GM18499 (cell line): Measurements from ENCODE around the gene LSM7.
"Not testable (repeated sequence)": the region's sequence is repeated elsewhere in the genome, so short reads cannot be mapped to it uniquely, and the experiment has no call there.

Experiments
- ATAC-seq: cut with Tn5 transposase; IDR thresholded peaks from one replicate; pipeline ENCODE4 v1.9.1; 2021; ENCODE audit warnings: moderate number of reproducible peaks; ENCODE audit not compliant: insufficient read depth, unreplicated experiment

LSM7 gene

DNA sequence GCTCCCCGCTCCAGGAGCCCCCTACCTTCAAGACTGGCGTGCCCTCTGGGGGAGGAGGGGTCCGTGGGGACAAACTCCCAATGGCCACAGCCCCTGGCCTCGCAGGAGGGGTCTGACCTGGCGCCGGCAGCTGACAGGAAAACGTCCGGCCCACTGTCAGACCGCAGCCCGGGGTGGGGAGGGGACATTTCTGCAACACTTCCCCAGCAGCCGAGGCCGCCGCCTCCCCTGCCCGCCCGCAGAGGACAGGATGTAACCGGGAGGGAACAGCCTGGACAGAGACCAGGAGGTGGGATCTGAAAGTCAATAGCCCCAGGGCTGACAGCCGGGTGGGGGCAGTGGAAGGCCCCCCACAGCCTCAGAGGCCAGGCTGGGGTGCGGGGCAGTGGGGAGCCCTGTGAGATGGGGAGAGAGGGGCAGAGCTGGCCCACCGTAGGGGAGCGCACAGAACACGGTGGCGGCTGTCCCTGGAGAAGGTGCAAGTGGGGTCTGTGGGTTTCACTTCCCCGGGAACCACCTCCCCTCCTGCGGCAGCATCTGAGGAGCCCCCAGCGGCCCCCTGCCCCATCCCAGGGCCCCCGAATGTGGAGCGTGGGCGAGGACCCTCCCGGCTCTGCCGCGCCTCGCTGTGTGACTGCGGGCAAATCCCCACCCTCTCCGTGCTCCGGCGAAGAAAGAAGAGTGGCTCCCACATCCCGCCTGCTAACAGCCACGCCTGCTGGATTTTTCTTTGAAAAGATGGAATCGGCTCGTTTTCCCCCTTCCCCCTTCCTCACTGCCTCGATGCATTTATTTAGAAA lies 46.1 kb downstream of the LSM7 start, which contains the start of gene PEAK3:
PEAK3 (minus strand) TSS at position 114 of the 800 bp plus-strand sequence. CDS start 1,244 bp downstream, outside the sequence.
- ATAC-seq, result no peak

- ATAC-seq, result not testable (repeated sequence)
These were observed 46.9 kb downstream of the LSM7 start for GRCh38 chr19:2281265-2282061.

DNA sequence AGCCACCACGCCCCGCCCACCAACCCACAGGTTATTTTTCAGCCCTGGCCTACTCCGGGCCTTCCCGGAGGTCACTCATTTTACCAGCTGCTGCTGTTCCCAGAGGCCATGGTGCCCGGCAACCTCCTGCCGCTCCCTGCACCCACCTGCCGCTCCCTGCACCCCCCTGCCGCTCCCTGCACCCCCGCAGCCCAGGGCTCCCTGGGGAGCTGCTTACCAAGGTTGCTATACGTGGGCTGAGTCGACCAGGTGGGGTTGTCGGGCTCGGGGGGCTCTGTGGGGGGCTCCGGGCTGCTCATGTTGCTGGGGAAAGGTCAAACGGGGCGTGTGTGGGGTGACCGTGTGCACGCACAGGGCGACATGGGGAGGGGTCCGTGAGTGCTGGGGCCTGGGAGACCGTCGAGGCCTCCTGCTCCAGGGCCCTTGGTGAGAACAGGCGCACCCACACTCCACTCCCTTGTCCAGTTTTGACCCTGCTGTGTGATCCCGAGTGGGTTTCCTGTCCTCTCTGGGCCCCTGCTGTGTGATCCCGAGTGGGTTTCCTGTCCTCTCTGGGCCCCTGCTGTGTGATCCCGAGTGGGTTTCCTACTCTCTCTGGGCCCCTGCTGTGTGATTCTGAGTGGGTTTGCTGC lies 47.6 kb downstream of the LSM7 start:
- ATAC-seq, result no peak

DNA sequence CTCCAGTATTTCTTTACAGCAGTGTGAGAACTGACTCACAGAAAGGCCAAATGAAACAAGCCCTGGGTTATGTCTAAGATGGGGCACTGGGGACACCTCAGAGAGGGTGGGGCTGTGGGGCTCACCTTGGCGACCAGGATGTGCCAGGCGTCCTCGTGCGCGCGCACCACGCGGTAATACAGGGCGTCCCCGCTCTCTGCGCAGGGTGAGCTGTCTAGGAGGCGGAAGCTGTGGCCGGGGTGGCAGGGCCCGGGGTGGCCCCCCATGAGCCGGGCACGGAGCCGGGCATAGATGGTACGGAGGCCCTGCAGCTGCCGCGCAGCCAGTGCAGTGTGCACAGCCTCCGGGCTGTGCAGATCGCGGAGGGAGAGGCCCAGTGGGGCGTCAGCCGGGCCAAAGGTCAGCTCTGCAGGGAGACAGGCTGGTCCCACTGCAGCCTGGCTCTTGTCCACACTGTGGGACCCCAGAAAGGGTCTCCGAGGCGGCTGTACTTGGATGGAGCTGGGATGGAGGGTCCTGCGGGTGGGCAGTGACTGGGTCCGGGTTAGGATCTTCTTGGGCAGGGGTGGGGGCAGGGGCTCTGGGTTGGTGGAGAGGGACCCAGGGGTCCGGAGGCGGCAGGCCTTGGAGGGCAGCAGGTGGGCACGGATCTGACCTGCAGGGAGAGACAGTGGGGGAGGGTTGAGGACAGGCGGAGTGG lies 49.8 kb downstream of the LSM7 start:
- ATAC-seq, result no peak

- no peak for ATAC-seq
These were observed 51.2 kb downstream of the LSM7 start for GRCh38 chr19:2277138-2277537.

- no peak for ATAC-seq
These were observed 51.9 kb downstream of the LSM7 start for GRCh38 chr19:2276429-2276986.

DNA sequence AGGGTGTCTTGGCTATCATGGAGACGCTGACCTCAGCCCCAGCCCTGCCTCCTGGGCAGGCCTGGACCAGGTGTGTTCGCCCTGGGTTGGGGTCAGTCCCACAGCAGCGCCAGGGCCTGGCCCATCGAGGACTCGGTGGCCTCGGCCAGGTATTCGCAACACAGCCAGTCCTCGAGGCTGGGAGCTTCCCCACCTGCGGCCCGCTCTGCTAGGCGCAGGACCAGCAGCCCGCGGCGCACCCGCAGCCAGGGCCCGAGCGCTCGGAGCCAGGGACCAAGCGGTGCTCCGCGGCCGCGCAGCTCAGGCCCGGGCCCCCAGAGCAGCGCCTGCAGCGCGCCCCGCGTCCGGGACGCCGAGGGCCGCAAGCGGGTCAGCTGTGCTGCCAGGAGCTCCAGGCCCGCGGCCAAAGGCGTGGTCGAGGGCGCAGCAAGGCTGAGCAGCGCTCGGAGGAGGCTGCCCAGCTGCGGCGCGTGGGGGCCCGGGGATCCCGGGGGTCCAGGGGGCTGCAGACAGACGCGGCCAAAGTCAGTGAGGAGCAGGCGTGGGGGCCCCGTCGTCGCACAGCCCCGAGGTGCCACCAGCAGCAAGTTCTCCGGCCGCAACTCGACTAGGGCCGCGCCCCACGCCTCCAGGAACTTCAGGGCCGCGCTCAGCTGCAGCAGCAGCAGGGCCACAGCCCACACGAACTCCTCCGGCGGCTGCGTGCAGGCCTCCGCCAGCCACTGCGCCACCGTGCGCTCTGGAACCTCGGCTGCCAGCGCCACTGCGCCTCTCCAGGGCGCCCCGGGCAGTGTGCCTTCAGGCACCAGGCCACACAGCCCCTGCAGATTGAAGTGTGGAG lies 52.6 kb downstream of the LSM7 start:
- ATAC-seq, result no peak

- no peak for ATAC-seq
These were observed 53.4 kb downstream of the LSM7 start for GRCh38 chr19:2274931-2275535.

- ATAC-seq, result no peak
These were observed 54.1 kb downstream of the LSM7 start for GRCh38 chr19:2274185-2274711.

DNA sequence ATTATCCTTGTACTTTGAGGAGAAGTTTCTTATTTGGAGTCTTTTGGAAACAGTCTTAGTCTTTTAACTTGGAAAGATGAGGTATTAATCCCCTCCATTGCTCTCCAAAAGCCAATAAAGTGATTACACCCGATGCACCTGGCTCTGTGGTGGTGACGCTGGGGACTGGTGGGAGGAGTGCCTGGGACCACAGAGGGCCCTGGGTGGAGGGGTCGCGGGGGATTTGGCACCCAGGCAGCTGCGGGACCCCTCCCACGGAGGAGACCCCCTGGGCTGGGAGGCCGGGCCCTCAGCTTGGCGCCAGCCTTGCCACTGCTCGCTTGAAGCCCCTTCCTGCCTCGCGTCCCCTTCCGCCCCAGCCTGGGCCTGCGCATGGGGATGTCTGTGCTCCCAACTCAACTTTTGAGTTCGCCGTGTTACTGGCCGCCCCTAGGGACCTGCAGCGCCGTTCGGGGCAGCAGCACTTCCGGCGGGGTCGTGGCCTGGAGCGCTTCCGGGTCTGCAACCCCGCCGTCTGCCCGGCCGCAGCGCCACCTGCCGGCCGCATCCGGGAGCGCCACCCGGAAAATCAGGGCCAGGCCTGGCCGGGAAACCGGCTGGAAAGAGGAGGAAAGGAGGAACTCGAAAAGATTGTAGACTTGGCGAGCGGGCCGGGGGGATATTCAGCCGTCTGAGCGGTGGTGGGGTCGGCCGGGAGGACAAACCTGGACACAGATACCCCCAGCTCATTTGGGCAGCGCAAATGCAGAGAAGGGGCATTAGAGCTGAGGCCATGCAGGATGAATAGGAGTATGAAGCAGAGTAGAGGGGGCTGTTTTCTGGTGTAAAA lies 54.8 kb downstream of the LSM7 start:
- no peak for ATAC-seq
